Gastrocnemius medialis (tissue), 4 donors: ENCODE data around the gene ARNT2. TPM values are rescaled to one million over a fixed set of nuclear protein-coding genes. Genes with fewer than 3 reads are reported as not detected.

Experiments
- ATAC-seq, 2 donors: fragments of 150-250 bp; one replicate each; pipeline ENCODE4 v1.9.1; 2016
- DNase-seq, 2 donors: peaks; one replicate each; pipeline ENCODE4 v3.0.0-alpha.2; 2019
- H3K27ac ChIP-seq, 4 donors: fragments of 200-600 bp; sonication (generic); 1 replicate in 1 of 4; 2 replicates in 3 of 4; pipeline ENCODE4 v1.5.1; 2016 to 2018; ENCODE audit warnings: mild to moderate bottlenecking in 2 of 4, moderate library complexity in 1 of 4
- H3K27me3 ChIP-seq, 3 donors: fragments of 200-600 bp; sonication (generic) in 2 of 3; 1 replicate in 1 of 3; 2 replicates in 2 of 3; pipeline versions ENCODE4 v1.5.1 to v1.6.0; 2016 to 2019; ENCODE audit warnings: mild to moderate bottlenecking in 1 of 3, moderate library complexity in 1 of 3
- H3K36me3 ChIP-seq, 2 donors: fragments of 200-600 bp; sonication (generic) in 1 of 2; one replicate each; pipeline ENCODE4 v1.5.1; 2017 to 2018
- H3K4me1 ChIP-seq, 2 donors: fragments of 200-600 bp; sonication (generic) in 1 of 2; one replicate each; pipeline ENCODE4 v1.5.1; 2016 to 2017; ENCODE audit warnings: mild to moderate bottlenecking in 2 of 2
- H3K4me3 ChIP-seq, 4 donors: fragments of 200-600 bp; sonication (generic) in 3 of 4; 1 replicate in 1 of 4; 2 replicates in 3 of 4; pipeline ENCODE4 v1.5.1; 2016 to 2019; ENCODE audit warnings: mild to moderate bottlenecking in 2 of 4
- H3K9me3 ChIP-seq, 3 donors: fragments of 200-600 bp; sonication (generic) in 2 of 3; 1 replicate in 1 of 3; 2 replicates in 2 of 3; pipeline ENCODE4 v1.5.1; 2016 to 2019
- CTCF ChIP-seq, 5 experiments: fragments of 450-650 bp in 3 of 5; fragments of 200-600 bp in 2 of 5; sonication (generic) in 2 of 5; IDR thresholded peaks in 4 of 5; conservative IDR thresholded peaks in 1 of 5; 1 replicate in 4 of 5; 2 replicates in 1 of 5; pipeline ENCODE4 v1.5.1; 2016 to 2019; ENCODE audit warnings: antibody characterized with exemption in 5 of 5, mild to moderate bottlenecking in 3 of 5, moderate library complexity in 3 of 5
- POLR2A ChIP-seq, 2 donors: fragments of 450-650 bp; IDR thresholded peaks; one replicate each; pipeline ENCODE4 v1.6.1; 2017; ENCODE audit warnings: antibody characterized with exemption in 2 of 2, mild to moderate bottlenecking in 2 of 2, moderate library complexity in 2 of 2
- in situ Hi-C, 4 donors: fragments of 200-750 bp; cut with MboI; loops; one replicate each; pipeline versions ENCODE4 v1.15.0 to v1.8.0; 2017; ENCODE audit warnings: low sequenced_read_pairs in 4 of 4
- intact Hi-C: fragments of 100-400 bp; cut with DNase I; formaldehyde crosslinking; loops from one replicate; pipeline ENCODE4 v1.15.1; 2023; ENCODE audit warnings: low total_unique reads
- total RNA-seq, 4 donors: library from RNA; depleted of rRNA; stranded (reverse); fragments of >200 nt; gene quantifications; one replicate each; pipeline versions ENCODE4 v1.1.0 to v1.2.3, GENCODE V29; 2016

The ARNT2 gene
- 10 to 100 TPM in 1 of 4 donors, 1 to 10 TPM in 3; 4.1 to 23.5 (median 6.6) TPM for total RNA-seq

- DNase-seq (no peak), ATAC-seq (peak; percentile 59 to 75)
- no peak for TF ChIP-seq CTCF (IDR thresholded peaks at IDR 0.05 in 4 of 5, conservative IDR thresholded peaks at IDR 0.05 in 1 of 5)
- no peak for TF ChIP-seq POLR2A (IDR thresholded peaks at IDR 0.05)
- H3K9me3 ChIP-seq: no peaks in the 10 kb centered on the region
- intact Hi-C loops: no loop called here
- peak within 1 kb of the TSS; percentile 31 to 78 (median 54) for H3K27ac ChIP-seq
- peaks cover 4 to 13% of the 10 kb centered on the region in 2 donors for H3K4me1 ChIP-seq
- peaks cover 0 to 13% (median 3%) of the 10 kb centered on the region in 3 donors for H3K27me3 ChIP-seq
- no peaks in the 10 kb centered on the region for H3K36me3 ChIP-seq
- in situ Hi-C loops: no loop called here
- peak within 1 kb of the TSS; percentile 59 to 62 (median 60) for H3K4me3 ChIP-seq
Observed at GRCh38 chr15:80404057-80404760, at the start of gene ARNT2. ARNT2 (plus strand) TSS chr15:80404382; CDS start chr15:80404516, 134 bp downstream.

- H3K27me3 ChIP-seq: no peaks in the 10 kb centered on the region
- no peak for ATAC-seq
- no peak overlapping the region for H3K27ac ChIP-seq
- DNase-seq: no peak
- intact Hi-C loops (no loop called here), in situ Hi-C loops (no loop called here)
- no peak overlapping the region for H3K4me3 ChIP-seq
- no peak for TF ChIP-seq POLR2A (IDR thresholded peaks at IDR 0.05)
- no peak for TF ChIP-seq CTCF (IDR thresholded peaks at IDR 0.05 in 4 of 5, conservative IDR thresholded peaks at IDR 0.05 in 1 of 5)
- no peaks in the 10 kb centered on the region for H3K36me3 ChIP-seq
- peaks cover 0 to 12% (median 0%) of the 10 kb centered on the region in 3 donors for H3K9me3 ChIP-seq
- no peaks in the 10 kb centered on the region for H3K4me1 ChIP-seq
Observed at GRCh38 chr15:80367094-80367493, 37.1 kb upstream of the ARNT2 start.

- in situ Hi-C loops (no loop called here), intact Hi-C loops (no loop called here)
- no peak for TF ChIP-seq CTCF (IDR thresholded peaks at IDR 0.05 in 4 of 5, conservative IDR thresholded peaks at IDR 0.05 in 1 of 5)
- no peak for TF ChIP-seq POLR2A (IDR thresholded peaks at IDR 0.05)
- H3K27ac ChIP-seq: no peak overlapping the region
- no peaks in the 10 kb centered on the region for H3K36me3 ChIP-seq
- no peaks in the 10 kb centered on the region for H3K4me1 ChIP-seq
- ATAC-seq (no peak), DNase-seq (no peak)
- no peaks in the 10 kb centered on the region for H3K27me3 ChIP-seq
- peaks cover 0 to 12% (median 0%) of the 10 kb centered on the region in 3 donors for H3K9me3 ChIP-seq
- no peak overlapping the region for H3K4me3 ChIP-seq
Observed at GRCh38 chr15:80367661-80368060, 36.5 kb upstream of the ARNT2 start.

GRCh38 chr15:80371924-80372323 lies 32.3 kb upstream of the ARNT2 start:
- H3K4me1 ChIP-seq: peaks cover 20 to 34% of the 10 kb centered on the region in 2 donors
- no peaks in the 10 kb centered on the region for H3K27me3 ChIP-seq
- no peak for DNase-seq
- no peak for ATAC-seq
- intact Hi-C loops (no loop called here), in situ Hi-C loops (no loop called here)
- H3K9me3 ChIP-seq: peaks cover 0 to 8% (median 0%) of the 10 kb centered on the region in 3 donors
- H3K27ac ChIP-seq: no peak overlapping the region
- H3K36me3 ChIP-seq: no peaks in the 10 kb centered on the region
- H3K4me3 ChIP-seq: no peak overlapping the region
- TF ChIP-seq POLR2A (IDR thresholded peaks at IDR 0.05) (no peak), CTCF (IDR thresholded peaks at IDR 0.05 in 4 of 5, conservative IDR thresholded peaks at IDR 0.05 in 1 of 5) (no peak)
